ENCODE measurements around the gene ITGB6. TPM values are rescaled to one million over a fixed set of nuclear protein-coding genes. Genes with fewer than 3 reads are reported as not detected.

The ITGB6 gene
- total RNA-seq, 1 donor from 2014 or later = 0.99 TPM

- H3K4me3 ChIP-seq = no peak overlapping the region
- H3K27me3 ChIP-seq (ENCODE audit: low read depth) = no peaks in the 10 kb centered on the region
- TF ChIP-seq CTCF (IDR thresholded peaks at IDR 0.05; ENCODE audit: borderline replicate concordance) = no peak
- H3K4me1 ChIP-seq = no peaks in the 10 kb centered on the region
- no peaks in the 10 kb centered on the region for H3K9me3 ChIP-seq (replicated peaks)
- H3K27ac ChIP-seq (replicated peaks) = no peak overlapping the region
- DNase-seq = no peak
- intact Hi-C loops (cut with micrococcal nuclease) = no loop called here
- H3K36me3 ChIP-seq = no peaks in the 10 kb centered on the region
Observed at GRCh38 chr2:160141912-160142311, 58.2 kb downstream of the ITGB6 start.

- TF ChIP-seq CTCF (IDR thresholded peaks at IDR 0.05; ENCODE audit: borderline replicate concordance) = no peak
- Histone ChIP-seq H3K4me1 (no peaks in the 10 kb centered on the region), H3K27me3 (ENCODE audit: low read depth) (no peaks in the 10 kb centered on the region), H3K9me3 (replicated peaks) (no peaks in the 10 kb centered on the region), H3K36me3 (no peaks in the 10 kb centered on the region), H3K4me3 (no peak overlapping the region), H3K27ac (replicated peaks) (no peak overlapping the region)
- intact Hi-C loops (cut with micrococcal nuclease) = no loop called here
- DNase-seq = no peak
Observed at GRCh38 chr2:160141419-160141818, 58.7 kb downstream of the ITGB6 start.

- no peak for TF ChIP-seq CTCF (IDR thresholded peaks at IDR 0.05; ENCODE audit: borderline replicate concordance)
- Histone ChIP-seq H3K36me3 (no peaks in the 10 kb centered on the region), H3K4me1 (no peaks in the 10 kb centered on the region), H3K4me3 (no peak overlapping the region), H3K27me3 (ENCODE audit: low read depth) (no peaks in the 10 kb centered on the region), H3K9me3 (replicated peaks) (no peaks in the 10 kb centered on the region), H3K27ac (replicated peaks) (no peak overlapping the region)
- DNase-seq = no peak
- intact Hi-C loops (cut with micrococcal nuclease) = no loop called here
Observed at GRCh38 chr2:160140471-160140870, 59.6 kb downstream of the ITGB6 start.

GRCh38 chr2:160139991-160140390, 60.1 kb downstream of the ITGB6 start:
- Histone ChIP-seq H3K27ac (replicated peaks) (no peak overlapping the region), H3K27me3 (ENCODE audit: low read depth) (no peaks in the 10 kb centered on the region), H3K9me3 (replicated peaks) (no peaks in the 10 kb centered on the region), H3K4me3 (no peak overlapping the region), H3K4me1 (no peaks in the 10 kb centered on the region), H3K36me3 (no peaks in the 10 kb centered on the region)
- DNase-seq = no peak
- intact Hi-C loops (cut with micrococcal nuclease) = no loop called here
- TF ChIP-seq CTCF (IDR thresholded peaks at IDR 0.05; ENCODE audit: borderline replicate concordance) = no peak

GRCh38 chr2:160139350-160139749, 60.7 kb downstream of the ITGB6 start:
- Histone ChIP-seq H3K4me1 (no peaks in the 10 kb centered on the region), H3K9me3 (replicated peaks) (no peaks in the 10 kb centered on the region), H3K27me3 (ENCODE audit: low read depth) (no peaks in the 10 kb centered on the region), H3K27ac (replicated peaks) (no peak overlapping the region), H3K36me3 (no peaks in the 10 kb centered on the region), H3K4me3 (no peak overlapping the region)
- no peak for TF ChIP-seq CTCF (IDR thresholded peaks at IDR 0.05; ENCODE audit: borderline replicate concordance)
- intact Hi-C loops (cut with micrococcal nuclease) = no loop called here
- DNase-seq = no peak

GRCh38 chr2:160138406-160138805, 61.7 kb downstream of the ITGB6 start:
- H3K27ac ChIP-seq (replicated peaks) = no peak overlapping the region

More at GRCh38 chr2:160138406-160138805, 61.7 kb downstream of the ITGB6 start:
- TF ChIP-seq CTCF (IDR thresholded peaks at IDR 0.05; ENCODE audit: borderline replicate concordance) = no peak
- intact Hi-C loops (cut with micrococcal nuclease) = no loop called here
- H3K36me3 ChIP-seq = no peaks in the 10 kb centered on the region
- no peaks in the 10 kb centered on the region for H3K9me3 ChIP-seq (replicated peaks)
- no peaks in the 10 kb centered on the region for H3K4me1 ChIP-seq
- DNase-seq = no peak
- no peak overlapping the region for H3K4me3 ChIP-seq
- no peaks in the 10 kb centered on the region for H3K27me3 ChIP-seq (ENCODE audit: low read depth)
